ENCODE measurements around the gene GRPEL1.

The GRPEL1 gene

DNA sequence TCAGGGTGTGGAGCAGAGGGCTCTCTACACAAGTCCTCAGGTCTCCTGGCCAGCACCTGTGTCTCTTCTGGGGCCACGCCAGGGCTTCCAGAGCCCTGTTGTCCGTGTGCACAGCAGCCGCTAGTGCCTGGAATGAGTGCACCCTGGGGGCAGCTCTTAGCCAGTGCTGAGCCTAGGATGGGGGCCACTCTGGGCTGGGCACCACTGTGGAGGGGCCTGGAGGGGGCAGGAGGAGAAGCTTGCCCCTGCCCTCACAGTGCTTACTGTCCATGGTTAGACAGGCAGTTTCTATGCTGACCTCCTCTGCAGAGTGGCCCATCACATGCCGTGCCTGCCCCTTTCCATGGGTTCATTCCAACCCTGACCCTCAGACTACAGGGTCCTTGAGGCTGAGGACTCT, 42.7 kb upstream of the GRPEL1 start:
- Histone ChIP-seq H3K36me3 (no peaks in the 10 kb centered on the region), H3K27ac (no peak overlapping the region), H3K4me3 (ENCODE audit: low read depth in 1 of 2, low read length in 1 of 2) (no peak overlapping the region), H3K27me3 (peaks cover 10% of the 10 kb centered on the region), H3K9me3 (no peaks in the 10 kb centered on the region), H3K4me1 (ENCODE audit: control insufficient read depth in 1 of 2, insufficient read depth in 1 of 2, low read depth in 1 of 2, low read length in 1 of 2) (no peaks in the 10 kb centered on the region)
- TF ChIP-seq, protein P1, sequence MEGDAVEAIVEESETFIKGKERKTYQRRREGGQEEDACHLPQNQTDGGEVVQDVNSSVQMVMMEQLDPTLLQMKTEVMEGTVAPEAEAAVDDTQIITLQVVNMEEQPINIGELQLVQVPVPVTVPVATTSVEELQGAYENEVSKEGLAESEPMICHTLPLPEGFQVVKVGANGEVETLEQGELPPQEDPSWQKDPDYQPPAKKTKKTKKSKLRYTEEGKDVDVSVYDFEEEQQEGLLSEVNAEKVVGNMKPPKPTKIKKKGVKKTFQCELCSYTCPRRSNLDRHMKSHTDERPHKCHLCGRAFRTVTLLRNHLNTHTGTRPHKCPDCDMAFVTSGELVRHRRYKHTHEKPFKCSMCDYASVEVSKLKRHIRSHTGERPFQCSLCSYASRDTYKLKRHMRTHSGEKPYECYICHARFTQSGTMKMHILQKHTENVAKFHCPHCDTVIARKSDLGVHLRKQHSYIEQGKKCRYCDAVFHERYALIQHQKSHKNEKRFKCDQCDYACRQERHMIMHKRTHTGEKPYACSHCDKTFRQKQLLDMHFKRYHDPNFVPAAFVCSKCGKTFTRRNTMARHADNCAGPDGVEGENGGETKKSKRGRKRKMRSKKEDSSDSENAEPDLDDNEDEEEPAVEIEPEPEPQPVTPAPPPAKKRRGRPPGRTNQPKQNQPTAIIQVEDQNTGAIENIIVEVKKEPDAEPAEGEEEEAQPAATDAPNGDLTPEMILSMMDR (IDR thresholded peaks at IDR 0.05): no peak

DNA sequence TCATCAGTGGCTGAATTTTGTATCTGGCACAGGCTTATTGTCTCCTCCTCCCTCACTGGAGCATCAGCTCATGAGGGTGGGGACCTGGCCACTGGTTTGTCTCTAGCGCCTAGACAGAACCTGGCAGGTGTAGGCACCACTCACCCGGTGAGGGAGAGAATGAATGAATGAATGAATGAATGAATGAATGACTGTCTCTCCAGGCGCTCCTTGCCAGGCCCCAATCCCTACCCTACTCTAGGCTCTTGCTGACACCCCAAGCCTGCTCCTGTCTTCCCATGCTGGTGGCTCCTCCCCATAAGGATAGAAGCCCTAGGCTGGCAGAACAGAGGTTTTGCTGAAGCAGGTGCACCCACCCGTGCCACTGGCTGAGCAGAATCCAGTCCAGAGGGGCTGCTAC, 41.3 kb upstream of the GRPEL1 start:
- TF ChIP-seq, protein P1 (IDR thresholded peaks at IDR 0.05): no peak
- H3K4me1 ChIP-seq (ENCODE audit: control insufficient read depth in 1 of 2, insufficient read depth in 1 of 2, low read depth in 1 of 2, low read length in 1 of 2): no peaks in the 10 kb centered on the region
- H3K27ac ChIP-seq: no peak overlapping the region
- no peaks in the 10 kb centered on the region for H3K36me3 ChIP-seq
- H3K9me3 ChIP-seq: no peaks in the 10 kb centered on the region
- peaks cover 24% of the 10 kb centered on the region for H3K27me3 ChIP-seq
- H3K4me3 ChIP-seq (ENCODE audit: low read depth in 1 of 2, low read length in 1 of 2): no peak overlapping the region

DNA sequence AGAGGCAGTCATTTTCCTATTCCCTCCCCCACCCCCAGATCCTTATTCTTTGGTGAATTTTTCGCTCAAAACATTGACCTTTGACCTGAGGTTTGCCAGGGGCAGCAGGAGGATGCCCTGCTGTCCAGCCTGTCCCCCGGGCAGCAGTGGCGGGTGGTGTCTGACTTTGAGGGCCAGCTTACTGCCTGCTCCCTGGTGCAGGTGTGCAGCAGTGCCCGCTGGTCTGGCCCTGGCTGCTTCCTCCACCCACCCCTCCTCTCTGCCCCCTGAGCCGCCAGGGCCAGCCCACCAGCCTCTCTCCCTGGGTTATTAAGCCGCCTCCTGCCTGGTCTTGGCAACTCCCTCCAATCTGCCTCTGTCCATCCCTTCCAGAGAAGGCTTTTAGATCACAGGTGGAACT, 40.8 kb upstream of the GRPEL1 start:
- TF ChIP-seq, protein P1 (IDR thresholded peaks at IDR 0.05): no peak
- Histone ChIP-seq H3K36me3 (no peaks in the 10 kb centered on the region), H3K4me3 (ENCODE audit: low read depth in 1 of 2, low read length in 1 of 2) (no peak overlapping the region), H3K9me3 (no peaks in the 10 kb centered on the region), H3K27me3 (peaks cover 29% of the 10 kb centered on the region), H3K27ac (no peak overlapping the region), H3K4me1 (ENCODE audit: control insufficient read depth in 1 of 2, insufficient read depth in 1 of 2, low read depth in 1 of 2, low read length in 1 of 2) (peaks cover under 1% of the 10 kb centered on the region in 2 experiments)

DNA sequence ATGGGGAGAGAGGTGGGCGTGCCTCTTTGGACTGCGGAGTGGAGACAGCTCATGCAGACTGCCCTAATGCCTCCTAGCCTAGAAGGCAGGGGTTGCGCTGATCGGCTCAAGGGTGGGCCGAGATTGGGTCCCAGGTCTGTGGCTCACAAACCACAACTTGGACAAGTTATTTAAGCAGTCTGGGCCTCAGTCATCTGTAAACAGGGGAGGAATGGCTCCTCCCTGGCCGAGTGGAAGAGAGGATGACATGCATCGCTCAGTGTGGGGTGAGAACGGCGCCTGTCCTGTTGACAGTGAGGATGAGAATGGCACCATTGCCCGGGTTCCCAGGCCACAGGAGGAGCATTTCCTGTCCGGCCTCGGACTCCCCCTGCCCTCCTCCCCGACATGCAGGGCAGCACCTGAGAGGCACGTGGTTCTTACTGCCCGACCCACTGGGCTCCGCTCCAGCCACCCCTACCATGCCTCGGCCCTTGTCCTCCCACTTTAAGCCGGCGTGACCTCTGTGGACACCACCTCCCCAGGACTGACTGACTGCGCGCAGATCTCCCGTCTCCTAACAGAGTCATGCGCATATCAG, 40.3 kb upstream of the GRPEL1 start:
- TF ChIP-seq, protein P1 (IDR thresholded peaks at IDR 0.05): no peak
- H3K27ac ChIP-seq: no peak overlapping the region
- H3K4me1 ChIP-seq (ENCODE audit: control insufficient read depth in 1 of 2, insufficient read depth in 1 of 2, low read depth in 1 of 2, low read length in 1 of 2): peaks cover 4 to 6% of the 10 kb centered on the region in 2 experiments
- peaks cover 34% of the 10 kb centered on the region for H3K27me3 ChIP-seq
- no peak overlapping the region for H3K4me3 ChIP-seq (ENCODE audit: low read depth in 1 of 2, low read length in 1 of 2)
- no peaks in the 10 kb centered on the region for H3K9me3 ChIP-seq
- H3K36me3 ChIP-seq: no peaks in the 10 kb centered on the region

DNA sequence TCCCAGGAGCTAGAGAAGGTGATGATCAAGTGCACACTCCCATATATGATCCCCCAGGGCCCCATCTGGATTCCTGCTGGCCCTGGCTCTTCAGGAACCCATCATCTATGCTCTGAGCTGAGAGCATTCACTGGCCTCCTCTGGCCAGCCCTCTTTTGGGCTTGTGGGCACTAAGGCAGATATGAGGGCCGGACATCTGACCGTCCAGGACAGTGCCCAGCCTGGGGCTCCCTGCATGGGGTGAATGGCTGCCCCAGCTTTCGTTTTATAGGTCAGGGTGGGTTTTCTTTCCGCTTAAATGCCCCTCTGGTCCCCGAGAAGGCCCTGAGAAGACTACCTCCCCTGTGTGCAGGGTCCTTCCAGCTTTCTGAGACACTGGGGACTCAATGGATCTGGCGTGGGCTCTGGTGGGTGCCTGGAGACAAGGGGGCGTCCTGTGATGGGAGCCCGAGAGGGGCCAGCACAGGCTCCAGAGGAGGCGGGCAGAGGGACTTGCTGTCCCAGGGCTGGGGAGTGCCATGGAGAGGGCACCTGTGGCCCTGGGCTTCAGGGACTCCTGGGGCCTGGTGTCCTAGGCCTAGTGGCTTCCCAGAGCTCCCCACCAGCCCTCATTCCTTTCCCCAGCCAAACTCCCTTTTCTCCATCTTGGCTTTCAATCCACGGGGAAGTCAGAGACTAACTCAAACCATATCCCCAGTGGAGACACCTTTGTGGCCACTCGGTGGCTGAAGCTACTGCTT, 39.5 kb upstream of the GRPEL1 start:
- Histone ChIP-seq H3K9me3 (no peaks in the 10 kb centered on the region), H3K4me3 (ENCODE audit: low read depth in 1 of 2, low read length in 1 of 2) (no peak overlapping the region), H3K36me3 (no peaks in the 10 kb centered on the region), H3K4me1 (ENCODE audit: control insufficient read depth in 1 of 2, insufficient read depth in 1 of 2, low read depth in 1 of 2, low read length in 1 of 2) (peaks cover 12 to 14% of the 10 kb centered on the region in 2 experiments), H3K27ac (no peak overlapping the region), H3K27me3 (peaks cover 36% of the 10 kb centered on the region)
- TF ChIP-seq, protein P1 (IDR thresholded peaks at IDR 0.05): no peak

Data from neutrophil (primary cell).